ENCODE measurements around the gene ATXN1.

Gene ATXN1

GRCh38 chr6:16491666-16492313, 269.5 kb downstream of the ATXN1 start:
- no peak for DNase-seq

GRCh38 chr6:16490616-16491015, 270.6 kb downstream of the ATXN1 start:
- no peak for DNase-seq

DNA sequence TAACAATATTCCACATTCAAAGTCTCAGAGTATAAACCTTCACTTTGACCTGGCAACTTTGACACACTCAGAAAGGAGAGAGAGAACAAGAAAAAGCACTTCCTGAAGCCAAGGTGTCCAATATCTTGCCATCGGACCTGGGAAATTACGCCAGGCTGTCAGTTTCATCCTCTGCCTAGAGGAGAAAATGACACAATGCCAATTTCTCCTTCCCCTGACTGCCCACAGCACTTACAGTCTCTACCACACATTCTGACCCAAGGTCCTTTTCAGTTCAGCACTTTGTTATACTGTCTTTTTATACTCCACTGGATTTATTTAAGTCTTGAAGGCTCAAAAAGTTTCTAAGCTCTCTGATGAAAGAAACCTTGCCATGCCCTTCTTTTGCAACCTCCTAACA, 272.4 kb downstream of the ATXN1 start:
- DNase-seq: no peak

DNA sequence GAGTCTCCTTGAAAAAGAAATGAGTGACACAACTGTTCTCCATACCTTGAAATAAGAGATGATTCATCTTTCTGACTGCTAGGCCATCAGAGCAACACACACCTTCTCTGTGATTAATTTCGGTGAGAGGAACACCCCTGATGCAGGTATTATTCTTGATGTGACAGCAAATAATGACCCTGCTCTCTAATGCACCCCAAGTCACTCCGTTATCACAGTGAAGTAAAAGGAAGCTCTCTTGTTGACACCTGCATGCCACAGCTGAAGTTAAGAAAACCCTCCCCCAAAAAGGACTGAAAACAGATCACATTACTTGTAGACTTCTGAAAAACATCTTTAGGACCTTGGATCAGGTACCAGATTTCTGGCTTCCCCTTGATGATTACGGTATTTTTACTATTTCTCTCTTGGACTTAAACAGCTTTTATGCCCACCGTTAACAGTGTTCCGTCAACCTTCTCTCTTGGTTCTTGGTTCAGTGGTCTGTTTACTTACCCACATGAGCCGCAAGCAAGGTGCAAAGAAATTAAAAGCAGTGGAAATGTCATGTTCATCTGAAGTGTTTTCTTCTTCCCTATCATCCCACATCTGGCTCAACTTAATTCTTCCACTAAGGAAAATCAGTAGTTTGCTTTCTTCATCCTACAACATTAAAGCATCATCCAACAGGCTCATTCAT, 273.1 kb downstream of the ATXN1 start:
- no peak for DNase-seq

DNA sequence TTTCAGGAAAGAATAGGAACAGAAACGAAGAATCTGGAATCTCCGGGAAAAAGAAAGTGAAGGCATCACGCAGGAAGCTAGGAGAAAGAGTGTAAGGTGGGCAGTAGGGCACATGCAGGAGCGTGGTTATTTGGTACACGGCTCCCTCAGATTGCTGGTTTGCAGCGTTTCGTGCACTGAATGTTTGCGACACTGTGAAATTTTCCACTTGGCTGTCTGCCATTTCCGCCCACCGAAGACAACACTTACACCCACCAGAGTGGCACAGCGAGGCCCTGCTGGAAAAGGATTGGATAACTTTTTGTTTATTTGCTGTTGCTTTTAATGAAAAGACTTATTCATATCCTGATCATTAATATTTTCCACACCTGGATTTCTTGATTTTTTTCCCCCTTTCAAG, 274.6 kb downstream of the ATXN1 start:
- DNase-seq: no peak

DNA sequence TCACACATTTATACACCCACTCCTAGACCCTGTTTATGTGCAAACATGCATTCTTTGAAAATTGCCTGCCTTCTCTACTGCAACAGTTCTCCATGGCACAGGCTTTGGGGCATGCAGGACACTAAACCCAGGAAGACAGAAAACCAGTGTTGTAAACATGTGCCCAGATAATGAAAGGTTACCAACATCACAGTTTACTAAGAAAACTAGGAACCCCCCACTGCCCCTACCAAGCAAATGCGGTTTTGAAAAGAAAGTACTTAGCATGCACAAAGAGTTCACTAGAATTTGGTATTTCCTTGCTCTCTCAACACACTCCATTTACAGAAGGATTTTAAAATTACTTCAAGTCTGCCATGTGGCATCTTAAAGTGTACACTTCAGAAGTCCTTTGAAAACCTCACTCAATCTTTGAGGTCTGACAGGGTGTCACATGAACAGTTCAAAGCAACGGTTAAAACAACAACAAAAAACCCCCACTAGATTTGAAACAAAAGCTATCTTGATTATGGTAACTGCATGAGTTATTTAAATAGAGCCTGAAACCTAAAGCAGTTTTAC, 277.9 kb downstream of the ATXN1 start:
- peak; percentile 67 for DNase-seq

DNA sequence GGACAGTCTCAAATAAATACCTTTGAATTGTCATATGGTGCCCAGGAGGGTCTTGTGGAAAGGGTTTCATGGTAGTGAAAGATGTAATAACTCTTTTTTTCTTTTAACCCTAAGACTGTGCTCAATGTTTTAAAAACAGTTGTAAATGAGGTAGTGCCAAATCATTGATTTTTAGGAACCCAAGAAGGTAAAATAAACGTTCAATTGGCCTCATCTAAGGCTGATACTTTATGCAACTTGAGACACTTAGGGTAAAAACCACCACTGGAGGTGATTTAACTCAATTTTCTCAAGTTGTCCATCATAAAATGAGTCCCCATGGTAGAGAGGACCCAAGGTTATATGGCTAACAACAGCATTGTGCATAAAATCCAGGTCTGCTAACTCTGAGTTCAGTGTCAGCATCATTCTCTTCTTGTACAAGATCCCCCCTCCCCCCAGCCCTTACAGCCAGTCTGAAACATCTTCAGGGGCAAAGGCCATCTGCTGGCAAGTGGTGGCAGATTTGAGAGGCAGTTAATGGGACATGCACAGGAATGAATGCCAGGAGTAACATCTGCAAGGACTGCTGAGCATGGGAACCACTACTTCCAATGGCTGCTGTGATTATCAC, 278.5 kb downstream of the ATXN1 start:
- no peak for DNase-seq

DNA sequence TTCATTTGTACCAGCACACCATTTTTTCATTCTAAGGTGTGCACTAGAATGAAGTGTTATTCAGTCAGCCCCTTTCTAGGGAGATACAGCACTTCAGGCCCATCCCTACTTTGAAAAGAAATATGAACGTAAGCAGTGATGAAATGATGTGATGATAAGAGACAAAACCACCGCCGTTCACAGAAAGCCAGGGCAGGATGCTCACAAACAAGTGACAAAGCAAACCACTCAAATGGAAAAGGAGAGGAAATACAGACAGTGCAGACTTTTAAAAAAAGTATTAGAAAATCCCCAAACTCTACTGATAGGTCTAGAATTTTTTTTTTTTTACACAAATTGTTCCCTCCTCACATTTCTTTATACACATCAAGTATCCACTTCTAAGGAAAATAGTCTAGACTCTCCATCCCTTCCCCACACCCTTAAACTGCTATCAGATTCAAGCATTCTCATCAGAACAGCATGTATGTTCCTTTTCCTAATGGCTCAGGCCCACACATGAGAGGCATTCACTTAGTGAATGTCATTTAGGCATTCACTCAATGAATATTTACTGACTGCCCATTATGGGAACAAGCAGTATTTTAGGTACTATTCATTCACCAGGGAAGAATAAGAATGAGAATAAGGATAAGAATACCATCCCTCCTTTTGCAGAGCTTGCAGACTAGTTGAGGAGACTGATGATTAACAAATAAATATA, 279.4 kb downstream of the ATXN1 start:
- peak; percentile 86 for DNase-seq

GRCh38 chr6:16480763-16481560, 280.3 kb downstream of the ATXN1 start:
- no peak for DNase-seq

- no peak for DNase-seq
These were observed 283.7 kb downstream of the ATXN1 start for GRCh38 chr6:16477367-16478149.

- DNase-seq: no peak
These were observed 284.4 kb downstream of the ATXN1 start for GRCh38 chr6:16476861-16477260.

DNA sequence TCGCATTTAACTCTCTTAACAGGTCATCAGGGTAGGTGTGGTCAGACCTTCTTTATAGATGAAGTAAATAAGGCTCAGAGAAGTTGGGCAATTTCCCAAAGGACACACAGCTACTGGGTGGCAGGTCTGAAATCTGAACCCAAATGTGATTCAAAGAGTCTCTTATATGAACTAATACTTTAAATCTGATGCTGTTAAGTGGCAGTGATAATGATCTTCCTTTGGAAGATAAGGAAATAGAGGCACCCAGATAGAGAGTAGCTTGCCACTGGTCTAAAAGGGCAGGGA, 285.8 kb downstream of the ATXN1 start:
- DNase-seq: no peak

DNA sequence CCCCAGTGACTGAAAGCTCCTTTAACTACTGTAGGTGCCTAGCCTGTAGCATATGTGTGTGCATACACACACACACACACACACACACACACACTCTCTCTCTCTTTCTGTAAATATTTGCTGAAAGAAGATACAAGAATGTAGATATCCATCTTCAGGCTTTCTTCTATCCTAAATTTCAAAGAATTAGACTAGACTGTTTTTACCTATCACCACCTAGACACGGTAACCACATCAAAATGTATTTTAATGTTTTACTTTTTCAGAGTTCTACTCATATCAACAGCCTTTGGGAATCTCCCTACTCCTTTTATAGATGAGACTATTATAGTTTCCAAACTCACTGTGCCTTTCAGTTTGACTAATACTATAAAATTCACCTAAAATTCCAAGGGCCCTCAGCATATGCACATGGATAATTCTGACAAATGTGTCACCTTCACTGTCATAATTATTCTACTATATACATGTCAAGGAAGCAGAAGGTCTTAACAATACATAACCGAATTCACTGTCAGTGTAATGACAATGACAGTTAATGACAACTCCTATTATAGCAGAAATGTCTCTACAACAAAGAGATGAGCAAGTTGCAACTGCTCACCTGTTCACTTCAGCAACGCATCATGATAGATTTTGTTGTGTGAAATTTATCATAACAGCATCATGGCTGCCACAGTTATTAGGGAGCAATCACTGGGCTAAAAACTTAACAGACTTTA, 286.3 kb downstream of the ATXN1 start:
- DNase-seq: no peak

DNA sequence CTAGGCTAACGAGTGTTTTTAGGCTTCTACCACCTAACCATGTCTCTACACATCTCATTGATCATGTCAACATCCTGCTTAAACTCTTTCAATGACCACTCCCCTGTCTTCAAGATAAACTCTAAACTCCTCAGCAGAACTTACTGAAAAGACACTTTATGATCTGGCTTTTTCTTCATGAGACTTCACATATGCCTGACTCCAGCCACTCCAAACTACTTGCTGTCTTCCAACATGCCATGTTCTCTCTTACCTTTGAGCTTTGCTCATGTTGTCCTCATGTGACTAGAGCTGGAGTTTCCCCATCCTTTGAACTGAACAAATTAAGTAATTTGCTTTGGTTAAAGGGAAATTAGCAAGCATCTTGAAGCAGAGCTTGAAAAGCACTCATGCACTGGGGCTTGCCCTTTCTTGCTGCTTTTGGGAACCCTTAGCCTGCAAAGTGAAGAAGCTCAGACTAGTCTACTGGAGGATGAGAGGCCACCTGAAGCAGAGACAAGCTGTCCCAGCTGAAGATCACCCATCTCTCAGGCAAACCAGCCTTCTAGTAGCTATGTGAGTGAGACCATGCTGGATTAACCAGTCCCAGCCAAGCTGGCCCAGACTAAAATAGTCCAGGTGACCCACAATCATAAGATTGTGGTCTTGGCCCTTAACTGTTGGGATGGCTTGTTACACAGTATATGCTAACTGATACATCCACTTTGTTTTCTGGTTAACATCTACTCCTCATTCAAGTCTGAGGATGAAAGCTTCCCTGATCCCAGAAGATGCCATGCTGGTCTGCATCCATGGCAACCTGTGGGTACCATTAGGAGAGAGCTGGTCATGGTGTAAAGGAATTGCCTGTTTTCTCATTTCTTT, 287.1 kb downstream of the ATXN1 start:
- DNase-seq: no peak

DNA sequence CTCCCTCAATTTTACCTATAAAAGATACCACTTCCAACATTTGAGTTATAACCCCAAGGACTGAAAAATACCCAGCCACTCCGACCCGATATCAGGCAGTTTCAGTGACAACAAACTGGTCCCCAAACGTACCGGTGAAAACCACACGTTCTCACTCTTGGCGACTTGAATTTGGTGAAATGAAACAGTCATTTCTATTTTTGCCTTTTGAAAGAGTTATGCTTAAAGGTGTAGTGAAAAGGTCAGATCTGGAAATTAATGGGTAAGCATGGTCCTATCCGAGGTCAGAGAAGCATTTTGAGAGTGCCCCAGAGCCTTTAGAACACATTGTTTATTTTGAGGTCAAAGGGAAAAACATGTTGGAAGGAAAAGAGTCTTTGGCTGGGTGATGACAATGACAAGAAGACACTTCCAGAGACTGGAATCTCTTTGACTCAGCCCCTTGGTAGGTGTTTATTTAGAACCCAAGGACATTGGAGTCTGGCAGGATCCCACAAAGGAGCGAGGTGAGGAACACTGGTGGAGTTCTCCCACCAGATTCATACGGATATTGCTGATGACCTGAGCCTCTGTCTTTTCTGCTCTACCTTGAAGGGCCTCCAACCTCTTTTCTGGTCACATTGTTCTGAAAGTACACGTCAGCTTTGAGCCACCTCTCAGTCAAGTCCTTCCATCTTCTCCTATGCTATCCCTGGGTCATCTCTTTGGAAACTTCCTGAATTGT, 287.9 kb downstream of the ATXN1 start:
- peak; percentile 70 for DNase-seq

DNA sequence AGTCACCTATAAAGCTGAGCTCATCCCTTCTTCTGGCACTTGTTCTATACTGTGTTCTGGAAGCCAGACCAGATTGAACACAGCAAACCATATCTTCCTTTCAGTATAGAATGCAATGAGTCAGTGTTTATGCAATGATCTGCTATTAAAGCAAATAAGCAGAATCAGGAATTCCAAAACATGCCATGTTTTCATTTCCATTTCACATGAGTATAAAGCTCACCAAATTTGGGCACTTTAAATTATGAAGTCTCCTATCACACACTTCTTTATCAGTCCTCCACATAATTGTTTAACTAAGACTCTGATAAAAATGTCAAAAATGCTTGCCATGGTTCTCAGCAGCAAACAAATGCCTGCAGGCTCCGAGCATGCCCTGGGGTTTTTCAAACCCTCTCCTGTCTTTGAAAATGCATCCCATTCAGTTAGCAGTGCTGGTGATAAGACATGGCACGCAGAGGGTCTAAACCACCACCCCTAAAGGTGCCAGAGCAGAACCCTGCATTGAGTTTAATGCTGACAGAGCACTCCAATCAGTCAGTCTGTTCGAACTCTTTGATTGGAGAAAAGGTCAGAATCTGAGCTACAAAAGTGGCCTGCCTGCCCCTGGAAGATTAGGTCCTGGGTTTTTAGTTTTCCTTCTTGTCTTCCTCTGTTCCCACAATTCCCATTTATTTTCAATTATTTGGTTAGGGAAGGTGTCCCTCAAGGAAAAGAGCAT, 288.8 kb downstream of the ATXN1 start:
- DNase-seq: no peak

DNA sequence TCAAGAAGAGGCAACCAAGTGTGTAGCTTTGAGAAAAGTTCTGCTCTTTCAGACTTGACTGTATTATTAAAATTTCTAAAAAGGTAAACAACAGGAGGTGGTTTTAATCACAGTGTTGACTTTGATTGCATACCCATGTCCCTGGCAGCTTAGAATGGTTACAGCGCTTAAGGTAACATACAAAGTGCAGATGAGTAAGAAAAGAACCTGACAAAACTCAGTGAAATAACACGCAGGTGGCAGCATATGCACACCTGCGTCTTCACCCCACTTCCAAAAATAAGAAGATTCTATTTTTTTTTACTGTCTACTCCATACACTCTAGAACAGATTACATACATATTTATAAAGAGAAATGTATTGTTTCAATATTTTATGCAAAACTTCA, 289.4 kb downstream of the ATXN1 start:
- DNase-seq: no peak

GRCh38 chr6:16471222-16471909, 289.9 kb downstream of the ATXN1 start:
- peak; percentile 64 for DNase-seq
